Measurements from ENCODE around the gene ZNF609.
"Not testable (repeated sequence)": the region's sequence is repeated elsewhere in the genome, so short reads cannot be mapped to it uniquely, and the experiment has no call there.

The ZNF609 gene

DNA sequence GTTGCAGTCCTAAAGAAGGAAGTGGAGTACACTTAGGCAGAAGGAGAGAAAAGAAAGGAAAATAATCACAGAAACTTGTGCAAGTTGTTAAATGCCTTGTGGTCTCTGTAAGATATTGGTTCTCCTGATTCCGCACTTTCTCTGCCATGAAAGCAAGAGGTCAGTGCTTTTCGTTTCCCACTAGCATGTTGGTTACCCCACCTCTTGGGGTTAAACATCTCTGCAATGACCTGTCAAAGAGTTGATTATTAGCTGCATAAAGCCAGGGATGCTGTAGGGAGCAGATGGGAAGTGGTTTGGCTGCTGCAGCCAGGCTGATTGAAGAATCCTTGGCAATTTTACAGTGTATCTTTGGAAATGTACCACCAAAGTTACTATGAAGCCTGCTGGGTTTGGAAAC, 33.3 kb downstream of the ZNF609 start:
- TF ChIP-seq EZH2phosphoT487 (IDR thresholded peaks at IDR 0.05; ENCODE audit: low read depth) = no peak
- TF ChIP-seq, protein P1, sequence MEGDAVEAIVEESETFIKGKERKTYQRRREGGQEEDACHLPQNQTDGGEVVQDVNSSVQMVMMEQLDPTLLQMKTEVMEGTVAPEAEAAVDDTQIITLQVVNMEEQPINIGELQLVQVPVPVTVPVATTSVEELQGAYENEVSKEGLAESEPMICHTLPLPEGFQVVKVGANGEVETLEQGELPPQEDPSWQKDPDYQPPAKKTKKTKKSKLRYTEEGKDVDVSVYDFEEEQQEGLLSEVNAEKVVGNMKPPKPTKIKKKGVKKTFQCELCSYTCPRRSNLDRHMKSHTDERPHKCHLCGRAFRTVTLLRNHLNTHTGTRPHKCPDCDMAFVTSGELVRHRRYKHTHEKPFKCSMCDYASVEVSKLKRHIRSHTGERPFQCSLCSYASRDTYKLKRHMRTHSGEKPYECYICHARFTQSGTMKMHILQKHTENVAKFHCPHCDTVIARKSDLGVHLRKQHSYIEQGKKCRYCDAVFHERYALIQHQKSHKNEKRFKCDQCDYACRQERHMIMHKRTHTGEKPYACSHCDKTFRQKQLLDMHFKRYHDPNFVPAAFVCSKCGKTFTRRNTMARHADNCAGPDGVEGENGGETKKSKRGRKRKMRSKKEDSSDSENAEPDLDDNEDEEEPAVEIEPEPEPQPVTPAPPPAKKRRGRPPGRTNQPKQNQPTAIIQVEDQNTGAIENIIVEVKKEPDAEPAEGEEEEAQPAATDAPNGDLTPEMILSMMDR (IDR thresholded peaks at IDR 0.05; ENCODE audit: low read depth, low read length) = no peak
- Histone ChIP-seq H3K9ac (ENCODE audit: low read length) (no peak overlapping the region), H3K27me3 (ENCODE audit: low read depth, low read length) (no peaks in the 10 kb centered on the region), H4K20me1 (ENCODE audit: insufficient read depth, low read length) (peaks cover 19% of the 10 kb centered on the region), H3K79me2 (ENCODE audit: low read length) (peaks cover 7% of the 10 kb centered on the region), H3K4me3 (ENCODE audit: low read length) (no peak overlapping the region), H3K36me3 (replicated peaks; ENCODE audit: low read depth, low read length) (no peaks in the 10 kb centered on the region), H3K9me3 (ENCODE audit: insufficient read depth, low read length) (no peaks in the 10 kb centered on the region), H3K4me2 (ENCODE audit: low read length) (no peak overlapping the region), H2AFZ (ENCODE audit: low read depth, low read length) (no peak overlapping the region), H3K4me1 (ENCODE audit: low read length) (no peaks in the 10 kb centered on the region), H3K27ac (ENCODE audit: low read length) (no peak overlapping the region)

- not testable (repeated sequence) for H2AFZ ChIP-seq (ENCODE audit: low read depth, low read length); H3K79me2 ChIP-seq (ENCODE audit: low read length); H3K9me3 ChIP-seq (ENCODE audit: insufficient read depth, low read length); H3K4me3 ChIP-seq (ENCODE audit: low read length); H3K4me1 ChIP-seq (ENCODE audit: low read length); H3K27me3 ChIP-seq (ENCODE audit: low read depth, low read length); H3K4me2 ChIP-seq (ENCODE audit: low read length); H3K27ac ChIP-seq (ENCODE audit: low read length); H3K9ac ChIP-seq (ENCODE audit: low read length)
- H3K36me3 ChIP-seq (replicated peaks; ENCODE audit: low read depth, low read length) = peaks cover 16% of the 10 kb centered on the region
- peaks cover 30% of the 10 kb centered on the region for H4K20me1 ChIP-seq (ENCODE audit: insufficient read depth, low read length)
Measured at GRCh38 chr15:64495968-64496367, 35.6 kb downstream of the ZNF609 start.

DNA sequence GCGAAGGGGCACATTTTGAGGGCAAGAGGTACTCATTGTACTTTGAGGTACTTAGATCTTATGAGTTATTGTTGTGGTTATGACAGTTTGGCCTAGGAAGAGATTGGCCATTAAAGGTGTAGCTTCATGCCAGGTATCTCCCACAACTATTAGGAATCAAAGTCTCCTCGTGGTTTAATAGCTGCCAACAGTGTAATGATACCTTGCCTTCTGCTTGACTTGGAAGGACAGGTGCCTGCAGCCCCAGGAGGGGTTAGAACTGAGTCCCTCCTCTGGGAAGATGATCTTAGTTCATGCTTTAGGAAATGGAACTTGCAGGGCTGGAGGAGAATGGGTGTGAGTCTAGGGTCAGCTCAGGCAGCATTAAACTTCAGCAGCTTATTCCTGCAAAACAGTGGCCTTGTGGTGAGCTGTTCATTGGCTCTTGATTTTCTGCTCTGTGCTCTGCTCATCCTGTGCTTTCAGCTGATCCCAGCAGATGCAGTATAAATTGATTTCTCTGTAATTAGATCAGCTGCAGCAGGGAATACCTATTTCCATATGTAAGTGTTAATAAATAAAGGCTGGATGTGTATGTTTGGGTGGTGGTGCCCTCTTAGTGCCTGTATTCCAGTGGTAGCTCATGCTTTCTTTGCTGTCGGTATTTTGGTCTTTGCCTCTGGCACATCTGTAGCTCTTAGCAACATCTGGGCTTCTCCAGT, 40.5 kb downstream of the ZNF609 start:
- H2AFZ ChIP-seq (ENCODE audit: low read depth, low read length) = no peak overlapping the region
- no peak overlapping the region for H3K4me3 ChIP-seq (ENCODE audit: low read length)
- no peak overlapping the region for H3K27ac ChIP-seq (ENCODE audit: low read length)
- H3K9ac ChIP-seq (ENCODE audit: low read length) = no peak overlapping the region
- no peak for TF ChIP-seq EZH2phosphoT487 (IDR thresholded peaks at IDR 0.05; ENCODE audit: low read depth)
- TF ChIP-seq, protein P1 (IDR thresholded peaks at IDR 0.05; ENCODE audit: low read depth, low read length) = no peak
- H3K4me1 ChIP-seq (ENCODE audit: low read length) = no peaks in the 10 kb centered on the region
- peaks cover 38% of the 10 kb centered on the region for H3K36me3 ChIP-seq (replicated peaks; ENCODE audit: low read depth, low read length)
- no peak overlapping the region for H3K4me2 ChIP-seq (ENCODE audit: low read length)
- no peaks in the 10 kb centered on the region for H3K9me3 ChIP-seq (ENCODE audit: insufficient read depth, low read length)
- H4K20me1 ChIP-seq (ENCODE audit: insufficient read depth, low read length) = peaks cover 40% of the 10 kb centered on the region
- H3K27me3 ChIP-seq (ENCODE audit: low read depth, low read length) = no peaks in the 10 kb centered on the region
- H3K79me2 ChIP-seq (ENCODE audit: low read length) = peaks cover 8% of the 10 kb centered on the region; the same call in 1 of the 2 replicates

DNA sequence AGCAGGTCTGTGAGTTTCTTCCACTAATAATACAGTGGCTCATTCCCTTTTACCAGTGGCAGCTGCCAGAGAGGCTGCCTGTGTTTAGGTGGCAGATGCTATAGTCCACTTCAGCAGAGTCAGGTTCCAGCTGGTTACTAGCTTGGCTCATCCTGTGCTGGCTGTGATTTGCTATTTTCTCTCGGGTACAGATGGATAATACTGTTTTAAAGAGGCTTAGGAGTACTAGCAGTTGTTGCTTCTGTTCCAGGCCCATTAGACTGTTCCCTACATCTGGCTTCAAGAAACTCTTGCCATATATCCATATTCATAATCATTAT, 41.0 kb downstream of the ZNF609 start:
- Histone ChIP-seq H3K9ac (ENCODE audit: low read length) (no peak overlapping the region), H2AFZ (ENCODE audit: low read depth, low read length) (no peak overlapping the region), H3K4me1 (ENCODE audit: low read length) (no peaks in the 10 kb centered on the region), H3K27me3 (ENCODE audit: low read depth, low read length) (no peaks in the 10 kb centered on the region), H4K20me1 (ENCODE audit: insufficient read depth, low read length) (peaks cover 40% of the 10 kb centered on the region), H3K4me2 (ENCODE audit: low read length) (no peak overlapping the region), H3K36me3 (replicated peaks; ENCODE audit: low read depth, low read length) (peaks cover 38% of the 10 kb centered on the region), H3K9me3 (ENCODE audit: insufficient read depth, low read length) (no peaks in the 10 kb centered on the region), H3K4me3 (ENCODE audit: low read length) (no peak overlapping the region), H3K79me2 (ENCODE audit: low read length) (peaks cover 8% of the 10 kb centered on the region; the same call in 1 of the 2 replicates), H3K27ac (ENCODE audit: low read length) (no peak overlapping the region)
- TF ChIP-seq, protein P1 (IDR thresholded peaks at IDR 0.05; ENCODE audit: low read depth, low read length) = no peak
- no peak for TF ChIP-seq EZH2phosphoT487 (IDR thresholded peaks at IDR 0.05; ENCODE audit: low read depth)
